Measurements from ENCODE around the gene CHRNA10. TPM values are rescaled to one million over a fixed set of nuclear protein-coding genes. Genes with fewer than 3 reads are reported as not detected.

Gene CHRNA10
- total RNA-seq, 2 experiments from 2014 or later = 2.6 to 3.3 TPM

GRCh38 chr11:3639841-3640240 lies 31.3 kb downstream of the CHRNA10 start:
- ChIA-PET CTCF (ENCODE audit: unreplicated experiment) (no interaction called here), POLR2A (no interaction called here)
- H3K4me2 ChIP-seq (ENCODE audit: low read length) = no peak overlapping the region
- no peaks in the 10 kb centered on the region for H4K20me1 ChIP-seq (ENCODE audit: insufficient read depth, low read length)
- TF ChIP-seq EZH2phosphoT487 (IDR thresholded peaks at IDR 0.05; ENCODE audit: borderline replicate concordance, low read depth, low read length) (no peak), CTCF (conservative IDR thresholded peaks at IDR 0.05; ENCODE audit: low read length) (no peak)
- intact Hi-C loops (cut with micrococcal nuclease; ENCODE audit: unreplicated experiment) = no loop called here
- no peak for DNase-seq (ENCODE audit: low spot score)
- H3K27ac ChIP-seq (ENCODE audit: low read depth, low read length, poor library complexity, severe bottlenecking) = no peak overlapping the region
- no peak overlapping the region for H2AFZ ChIP-seq (ENCODE audit: low read length)
- H3K9me3 ChIP-seq (ENCODE audit: low read length) = no peaks in the 10 kb centered on the region
- no peaks in the 10 kb centered on the region for H3K36me3 ChIP-seq (ENCODE audit: insufficient read depth, low read length)
- no peaks in the 10 kb centered on the region for H3K4me1 ChIP-seq (ENCODE audit: insufficient read depth, low read length, poor library complexity, severe bottlenecking)
- H3K4me3 ChIP-seq (ENCODE audit: low read depth, low read length, poor library complexity, severe bottlenecking) = no peak overlapping the region
- H3K9me2 ChIP-seq (ENCODE audit: insufficient read depth, low read length) = no peaks in the 10 kb centered on the region
- no TSS peak for BruUV-seq (replicated peaks)
- no peaks in the 10 kb centered on the region for H3K79me2 ChIP-seq (ENCODE audit: insufficient read depth, low read depth, low read length)

GRCh38 chr11:3638513-3638912 lies 32.7 kb downstream of the CHRNA10 start:
- Histone ChIP-seq H3K4me3 (ENCODE audit: low read depth, low read length, poor library complexity, severe bottlenecking) (no peak overlapping the region), H4K20me1 (ENCODE audit: insufficient read depth, low read length) (no peaks in the 10 kb centered on the region), H3K27ac (ENCODE audit: low read depth, low read length, poor library complexity, severe bottlenecking) (no peak overlapping the region), H3K9me3 (ENCODE audit: low read length) (no peaks in the 10 kb centered on the region), H3K79me2 (ENCODE audit: insufficient read depth, low read depth, low read length) (no peaks in the 10 kb centered on the region), H3K36me3 (ENCODE audit: insufficient read depth, low read length) (no peaks in the 10 kb centered on the region), H3K4me2 (ENCODE audit: low read length) (no peak overlapping the region), H3K4me1 (ENCODE audit: insufficient read depth, low read length, poor library complexity, severe bottlenecking) (no peaks in the 10 kb centered on the region), H2AFZ (ENCODE audit: low read length) (no peak overlapping the region), H3K9me2 (ENCODE audit: insufficient read depth, low read length) (no peaks in the 10 kb centered on the region)
- BruUV-seq (replicated peaks) = no TSS peak
- POLR2A ChIA-PET = interaction anchor here (0.6 kb wide), 1 partner anchor 269 kb away, joined by 3 read pairs; no protein-coding TSS in a partner anchor
- intact Hi-C loops (cut with micrococcal nuclease; ENCODE audit: unreplicated experiment) = no loop called here
- TF ChIP-seq CTCF (conservative IDR thresholded peaks at IDR 0.05; ENCODE audit: low read length) (no peak), EZH2phosphoT487 (IDR thresholded peaks at IDR 0.05; ENCODE audit: borderline replicate concordance, low read depth, low read length) (no peak)
- DNase-seq (ENCODE audit: low spot score) = no peak
- CTCF ChIA-PET (ENCODE audit: unreplicated experiment) = no interaction called here

GRCh38 chr11:3637201-3637600 lies 34.0 kb downstream of the CHRNA10 start:
- H3K27ac ChIP-seq (ENCODE audit: low read depth, low read length, poor library complexity, severe bottlenecking) = no peak overlapping the region
- no peak overlapping the region for H2AFZ ChIP-seq (ENCODE audit: low read length)
- BruUV-seq (replicated peaks) = no TSS peak
- H3K4me3 ChIP-seq (ENCODE audit: low read depth, low read length, poor library complexity, severe bottlenecking) = no peak overlapping the region
- intact Hi-C loops (cut with micrococcal nuclease; ENCODE audit: unreplicated experiment) = no loop called here
- POLR2A ChIA-PET = no interaction called here
- H3K9me2 ChIP-seq (ENCODE audit: insufficient read depth, low read length) = no peaks in the 10 kb centered on the region
- no peak overlapping the region for H3K4me2 ChIP-seq (ENCODE audit: low read length)
- no peak for DNase-seq (ENCODE audit: low spot score)
- TF ChIP-seq EZH2phosphoT487 (IDR thresholded peaks at IDR 0.05; ENCODE audit: borderline replicate concordance, low read depth, low read length) = no peak
- TF ChIP-seq CTCF (conservative IDR thresholded peaks at IDR 0.05; ENCODE audit: low read length) = no peak
- no peaks in the 10 kb centered on the region for H4K20me1 ChIP-seq (ENCODE audit: insufficient read depth, low read length)
- H3K4me1 ChIP-seq (ENCODE audit: insufficient read depth, low read length, poor library complexity, severe bottlenecking) = no peaks in the 10 kb centered on the region
- CTCF ChIA-PET (ENCODE audit: unreplicated experiment) = no interaction called here
- H3K9me3 ChIP-seq (ENCODE audit: low read length) = no peaks in the 10 kb centered on the region
- H3K79me2 ChIP-seq (ENCODE audit: insufficient read depth, low read depth, low read length) = no peaks in the 10 kb centered on the region
- H3K36me3 ChIP-seq (ENCODE audit: insufficient read depth, low read length) = no peaks in the 10 kb centered on the region

Measured in OCI-LY7 (cell line).